ENCODE results near the gene SMIM36. TPM values are rescaled to one million over a fixed set of nuclear protein-coding genes. Genes with fewer than 3 reads are reported as not detected.
"Not testable (repeated sequence)": the region's sequence is repeated elsewhere in the genome, so short reads cannot be mapped to it uniquely, and the experiment has no call there.

SMIM36 gene
- total RNA-seq, 2 experiments from 2014 or later, result not detected

- Mint-ChIP-seq H3K27ac (no peak overlapping the region), H3K36me3 (ENCODE audit: low read depth) (no peaks in the 10 kb centered on the region), H3K9me3 (no peaks in the 10 kb centered on the region), H3K27me3 (ENCODE audit: low read depth) (peaks cover 2% of the 10 kb centered on the region), H3K4me1 (ENCODE audit: low read depth) (no peaks in the 10 kb centered on the region), H3K4me3 (no peak overlapping the region)
- intact Hi-C loops (cut with micrococcal nuclease), result no loop called here
- CTCF ChIA-PET, result interaction anchor here (0.9 to 4.4 kb wide), 3 partner anchors 9 to 70 kb away, joined by 3 to 27 read pairs (median 3); no protein-coding TSS in a partner anchor
- no peak for DNase-seq
Measured at GRCh38 chr17:55531053-55531728, 19.9 kb upstream of the SMIM36 start.

- H3K4me1 Mint-ChIP-seq (ENCODE audit: low read depth), result no peaks in the 10 kb centered on the region
- CTCF ChIA-PET, result interaction anchor here (0.7 to 7.7 kb wide), 4 partner anchors 74 to 537 kb away, joined by 3 to 155 read pairs (median 4); partner anchors contain the start of gene TMEM100
- H3K4me3 Mint-ChIP-seq, result no peak overlapping the region
- DNase-seq, result no peak
- no peak overlapping the region for H3K27ac Mint-ChIP-seq
- no peaks in the 10 kb centered on the region for H3K36me3 Mint-ChIP-seq (ENCODE audit: low read depth)
- H3K9me3 Mint-ChIP-seq, result no peaks in the 10 kb centered on the region
- H3K27me3 Mint-ChIP-seq (ENCODE audit: low read depth), result peaks cover 2% of the 10 kb centered on the region
- intact Hi-C loops (cut with micrococcal nuclease), result no loop called here
Measured at GRCh38 chr17:55530064-55530463, 18.8 kb upstream of the SMIM36 start.

- peak; percentile 56 for DNase-seq
- intact Hi-C loops (cut with micrococcal nuclease), result loop anchor here (1.0 to 5.0 kb wide), 2 partner anchors 58 to 790 kb away; no protein-coding TSS in a partner anchor
- Mint-ChIP-seq H3K4me3 (no peak overlapping the region), H3K27me3 (ENCODE audit: low read depth) (peaks cover 3% of the 10 kb centered on the region), H3K36me3 (ENCODE audit: low read depth) (no peaks in the 10 kb centered on the region), H3K27ac (no peak overlapping the region), H3K4me1 (ENCODE audit: low read depth) (no peaks in the 10 kb centered on the region), H3K9me3 (no peaks in the 10 kb centered on the region)
- CTCF ChIA-PET, result interaction anchor here (0.5 to 7.7 kb wide), 20 partner anchors 11 to 1247 kb away, joined by 3 to 155 read pairs (median 6); partner anchors contain the start of genes PCTP and TMEM100
Measured at GRCh38 chr17:55527540-55528118, 16.4 kb upstream of the SMIM36 start.

GRCh38 chr17:55524440-55525220, 13.4 kb upstream of the SMIM36 start:
- DNase-seq, result no peak
- CTCF ChIA-PET, result interaction anchor here (0.7 to 7.7 kb wide), 10 partner anchors 11 to 245 kb away, joined by 3 to 155 read pairs (median 4); partner anchors contain the start of gene SMIM36
- Mint-ChIP-seq H3K27me3 (ENCODE audit: low read depth) (peaks cover 5% of the 10 kb centered on the region), H3K9me3 (no peaks in the 10 kb centered on the region), H3K27ac (no peak overlapping the region), H3K4me1 (ENCODE audit: low read depth) (no peaks in the 10 kb centered on the region), H3K36me3 (ENCODE audit: low read depth) (no peaks in the 10 kb centered on the region), H3K4me3 (no peak overlapping the region)
- intact Hi-C loops (cut with micrococcal nuclease), result loop anchor here (5.0 kb wide), 1 partner anchor 793 kb away; no protein-coding TSS in a partner anchor

GRCh38 chr17:55523032-55523431, 11.8 kb upstream of the SMIM36 start:
- H3K27me3 Mint-ChIP-seq (ENCODE audit: low read depth); H3K36me3 Mint-ChIP-seq (ENCODE audit: low read depth): not testable (repeated sequence)
- CTCF ChIA-PET, result interaction anchor here (0.7 to 7.7 kb wide), 7 partner anchors 10 to 250 kb away, joined by 3 to 155 read pairs (median 5); partner anchors contain the start of gene SMIM36

GRCh38 chr17:55521186-55521585, 9.9 kb upstream of the SMIM36 start:
- H3K4me3 Mint-ChIP-seq, result no peak overlapping the region
- CTCF ChIA-PET, result interaction anchor here (0.9 to 1.1 kb wide), 2 partner anchors 81 to 197 kb away, joined by 3 read pairs; no protein-coding TSS in a partner anchor
- no peak overlapping the region for H3K27ac Mint-ChIP-seq
- no peak for DNase-seq
- intact Hi-C loops (cut with micrococcal nuclease), result no loop called here
- H3K36me3 Mint-ChIP-seq (ENCODE audit: low read depth), result no peaks in the 10 kb centered on the region
- peaks cover 5% of the 10 kb centered on the region for H3K27me3 Mint-ChIP-seq (ENCODE audit: low read depth)
- no peaks in the 10 kb centered on the region for H3K9me3 Mint-ChIP-seq
- H3K4me1 Mint-ChIP-seq (ENCODE audit: low read depth), result no peaks in the 10 kb centered on the region

More at GRCh38 chr17:55523032-55523431, 11.8 kb upstream of the SMIM36 start:
- intact Hi-C loops (cut with micrococcal nuclease); DNase-seq; H3K9me3 Mint-ChIP-seq; H3K4me3 Mint-ChIP-seq; H3K4me1 Mint-ChIP-seq (ENCODE audit: low read depth); H3K27ac Mint-ChIP-seq: not testable (repeated sequence)

- peaks cover 5% of the 10 kb centered on the region for H3K27me3 Mint-ChIP-seq (ENCODE audit: low read depth)
- H3K4me1 Mint-ChIP-seq (ENCODE audit: low read depth), result no peaks in the 10 kb centered on the region
- no peak overlapping the region for H3K4me3 Mint-ChIP-seq
- CTCF ChIA-PET, result no interaction called here
- H3K36me3 Mint-ChIP-seq (ENCODE audit: low read depth), result no peaks in the 10 kb centered on the region
- intact Hi-C loops (cut with micrococcal nuclease), result no loop called here
- H3K9me3 Mint-ChIP-seq, result no peaks in the 10 kb centered on the region
- no peak for DNase-seq
- H3K27ac Mint-ChIP-seq, result no peak overlapping the region
Measured at GRCh38 chr17:55520402-55520801, 9.2 kb upstream of the SMIM36 start.

GRCh38 chr17:55518510-55518909, 7.3 kb upstream of the SMIM36 start:
- no peaks in the 10 kb centered on the region for H3K36me3 Mint-ChIP-seq (ENCODE audit: low read depth)
- no peaks in the 10 kb centered on the region for H3K9me3 Mint-ChIP-seq
- H3K27ac Mint-ChIP-seq, result no peak overlapping the region
- H3K27me3 Mint-ChIP-seq (ENCODE audit: low read depth), result peaks cover 2% of the 10 kb centered on the region
- no peaks in the 10 kb centered on the region for H3K4me1 Mint-ChIP-seq (ENCODE audit: low read depth)
- DNase-seq, result no peak
- intact Hi-C loops (cut with micrococcal nuclease), result no loop called here
- CTCF ChIA-PET, result no interaction called here
- H3K4me3 Mint-ChIP-seq, result no peak overlapping the region

- H3K36me3 Mint-ChIP-seq (ENCODE audit: low read depth), result no peaks in the 10 kb centered on the region
Measured at GRCh38 chr17:55513885-55514590, 2.8 kb upstream of the SMIM36 start.

GRCh38 chr17:55507669-55508068, 3.6 kb downstream of the SMIM36 start:
- H3K27ac Mint-ChIP-seq; CTCF ChIA-PET; H3K4me1 Mint-ChIP-seq (ENCODE audit: low read depth); intact Hi-C loops (cut with micrococcal nuclease); H3K36me3 Mint-ChIP-seq (ENCODE audit: low read depth); H3K27me3 Mint-ChIP-seq (ENCODE audit: low read depth); H3K4me3 Mint-ChIP-seq; DNase-seq; H3K9me3 Mint-ChIP-seq: not testable (repeated sequence)

More at GRCh38 chr17:55513885-55514590, 2.8 kb upstream of the SMIM36 start:
- intact Hi-C loops (cut with micrococcal nuclease), result loop anchor here (1.0 to 2.0 kb wide), 6 partner anchors 29 to 521 kb away; no protein-coding TSS in a partner anchor
- CTCF ChIA-PET, result interaction anchor here (0.6 to 4.0 kb wide), 25 partner anchors 10 to 522 kb away, joined by 3 to 29 read pairs (median 3); no protein-coding TSS in a partner anchor
- H3K9me3 Mint-ChIP-seq, result no peaks in the 10 kb centered on the region
- H3K4me1 Mint-ChIP-seq (ENCODE audit: low read depth), result no peaks in the 10 kb centered on the region
- peak; percentile 85 for DNase-seq
- H3K27ac Mint-ChIP-seq, result no peak overlapping the region
- H3K4me3 Mint-ChIP-seq, result no peak overlapping the region
- no peaks in the 10 kb centered on the region for H3K27me3 Mint-ChIP-seq (ENCODE audit: low read depth)

GRCh38 chr17:55501626-55502025, 9.6 kb downstream of the SMIM36 start:
- H3K27me3 Mint-ChIP-seq (ENCODE audit: low read depth); H3K36me3 Mint-ChIP-seq (ENCODE audit: low read depth); intact Hi-C loops (cut with micrococcal nuclease); H3K4me3 Mint-ChIP-seq; H3K27ac Mint-ChIP-seq; H3K9me3 Mint-ChIP-seq; CTCF ChIA-PET; DNase-seq; H3K4me1 Mint-ChIP-seq (ENCODE audit: low read depth): not testable (repeated sequence)

All from activated naive CD4-positive, alpha-beta T cell treated with anti-CD3 and anti-CD28 coated beads for 36 hours (primary cell).